Right lobe of liver (tissue), 4 donors: ENCODE results near the gene GCKR.

Experiments
- CTCF ChIP-seq, 4 donors: fragments of 200-600 bp in 3 of 4; fragments of 450-650 bp in 1 of 4; IDR thresholded peaks; one replicate each; pipeline versions ENCODE4 v1.5.1 to v1.8.0; 2016 to 2022; ENCODE audit warnings: antibody characterized with exemption in 4 of 4, mild to moderate bottlenecking in 2 of 4
- POLR2A ChIP-seq: fragments of 450-650 bp; IDR thresholded peaks from one replicate; pipeline ENCODE4 v1.6.1; 2017; ENCODE audit warnings: antibody characterized with exemption, mild to moderate bottlenecking
- donor health status: DM: no; HTN: no; CAD: no.
- donor health status: DM: no; HTN: no; CAD: no.
- donor health status: DM: no; HTN: yes; CAD: no.

- TF ChIP-seq CTCF (IDR thresholded peaks at IDR 0.05), result no peak
- TF ChIP-seq POLR2A, result no peak
These were observed 741 bp upstream of the GCKR start for GRCh38 chr2:27495840-27496356.
